Peyer's patch (tissue), 4 donors: ENCODE measurements around the gene CDIP1. TPM values are rescaled to one million over a fixed set of nuclear protein-coding genes. Genes with fewer than 3 reads are reported as not detected.

Experiments used
- DNase-seq, 3 donors: peaks; one replicate each; pipeline ENCODE4 v3.0.0-alpha.2; 2017 to 2019
- H3K27ac ChIP-seq, 4 donors: fragments of 200-600 bp; sonication (generic); one replicate each; pipeline ENCODE4 v1.5.1; 2016 to 2019
- H3K27me3 ChIP-seq, 2 donors: fragments of 200-600 bp; sonication (generic); one replicate each; pipeline ENCODE4 v1.5.1; 2019
- H3K36me3 ChIP-seq, 3 donors: fragments of 200-600 bp; sonication (generic); one replicate each; pipeline ENCODE4 v1.5.1; 2016 to 2019
- H3K4me1 ChIP-seq, 4 donors: fragments of 200-600 bp; sonication (generic); one replicate each; pipeline ENCODE4 v1.5.1; 2016 to 2019
- H3K4me3 ChIP-seq, 4 donors: fragments of 200-600 bp; sonication (generic); 1 replicate in 3 of 4; 2 replicates in 1 of 4; pipeline ENCODE4 v1.5.1; 2016 to 2019; ENCODE audit warnings: mild to moderate bottlenecking in 1 of 4
- H3K9me3 ChIP-seq, 4 donors: fragments of 200-600 bp; sonication (generic); one replicate each; pipeline ENCODE4 v1.5.1; 2016 to 2019; ENCODE audit warnings: mild to moderate bottlenecking in 1 of 4
- POLR2A ChIP-seq, 2 donors: fragments of 450-650 bp; IDR thresholded peaks; one replicate each; pipeline ENCODE4 v1.5.1; 2017; ENCODE audit warnings: antibody characterized with exemption in 2 of 2, mild to moderate bottlenecking in 2 of 2, moderate library complexity in 2 of 2
- total RNA-seq, 4 donors: library from RNA; depleted of rRNA; stranded (reverse); fragments of >200 nt; gene quantifications; one replicate each; pipeline ENCODE4 v1.1.0, GENCODE V29; 2016
- TF ChIP-seq, protein P1 (sequence below), 6 experiments: fragments of 450-650 bp in 4 of 6; fragments of 200-600 bp in 2 of 6; sonication (generic) in 1 of 6; IDR thresholded peaks; one replicate each; pipeline ENCODE4 v1.5.1; 2017 to 2019; ENCODE audit warnings: antibody characterized with exemption in 6 of 6, mild to moderate bottlenecking in 3 of 6, moderate library complexity in 1 of 6

Gene CDIP1
- total RNA-seq, 4 donors from 2014 or later: 21.5 to 45.0 (median 39.0) TPM

DNA sequence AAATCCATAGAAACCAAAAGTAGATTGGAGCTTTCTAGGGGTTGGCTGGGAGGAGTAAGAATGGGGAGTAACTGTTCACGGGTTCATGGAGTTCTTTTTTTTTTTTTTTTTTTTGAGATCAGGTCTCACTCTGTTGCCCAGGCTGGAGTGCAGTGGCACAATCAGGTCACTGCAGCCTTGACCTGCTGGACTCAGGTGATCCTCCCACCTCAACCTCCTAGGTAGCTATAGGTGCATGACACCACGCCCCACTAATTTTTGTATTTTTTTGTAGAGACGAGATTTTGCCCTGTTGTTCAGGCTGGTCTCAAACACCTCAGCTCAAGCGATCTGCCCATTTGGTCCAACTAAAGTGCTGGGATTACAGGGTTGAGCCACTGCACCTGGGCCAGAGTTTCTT is 65.7 kb downstream of the CDIP1 start:
- H3K9me3 ChIP-seq: no peaks in the 10 kb centered on the region
- peaks cover 0 to 11% (median 0%) of the 10 kb centered on the region in 3 donors for H3K36me3 ChIP-seq
- H3K4me1 ChIP-seq: peaks cover 6 to 20% (median 8%) of the 10 kb centered on the region in 4 donors
- H3K4me3 ChIP-seq: no peak overlapping the region
- no peaks in the 10 kb centered on the region for H3K27me3 ChIP-seq
- no peak overlapping the region for H3K27ac ChIP-seq
- no peak for TF ChIP-seq POLR2A (IDR thresholded peaks at IDR 0.05)
- TF ChIP-seq, protein P1, sequence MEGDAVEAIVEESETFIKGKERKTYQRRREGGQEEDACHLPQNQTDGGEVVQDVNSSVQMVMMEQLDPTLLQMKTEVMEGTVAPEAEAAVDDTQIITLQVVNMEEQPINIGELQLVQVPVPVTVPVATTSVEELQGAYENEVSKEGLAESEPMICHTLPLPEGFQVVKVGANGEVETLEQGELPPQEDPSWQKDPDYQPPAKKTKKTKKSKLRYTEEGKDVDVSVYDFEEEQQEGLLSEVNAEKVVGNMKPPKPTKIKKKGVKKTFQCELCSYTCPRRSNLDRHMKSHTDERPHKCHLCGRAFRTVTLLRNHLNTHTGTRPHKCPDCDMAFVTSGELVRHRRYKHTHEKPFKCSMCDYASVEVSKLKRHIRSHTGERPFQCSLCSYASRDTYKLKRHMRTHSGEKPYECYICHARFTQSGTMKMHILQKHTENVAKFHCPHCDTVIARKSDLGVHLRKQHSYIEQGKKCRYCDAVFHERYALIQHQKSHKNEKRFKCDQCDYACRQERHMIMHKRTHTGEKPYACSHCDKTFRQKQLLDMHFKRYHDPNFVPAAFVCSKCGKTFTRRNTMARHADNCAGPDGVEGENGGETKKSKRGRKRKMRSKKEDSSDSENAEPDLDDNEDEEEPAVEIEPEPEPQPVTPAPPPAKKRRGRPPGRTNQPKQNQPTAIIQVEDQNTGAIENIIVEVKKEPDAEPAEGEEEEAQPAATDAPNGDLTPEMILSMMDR (IDR thresholded peaks at IDR 0.05): no peak
- DNase-seq: no peak

DNA sequence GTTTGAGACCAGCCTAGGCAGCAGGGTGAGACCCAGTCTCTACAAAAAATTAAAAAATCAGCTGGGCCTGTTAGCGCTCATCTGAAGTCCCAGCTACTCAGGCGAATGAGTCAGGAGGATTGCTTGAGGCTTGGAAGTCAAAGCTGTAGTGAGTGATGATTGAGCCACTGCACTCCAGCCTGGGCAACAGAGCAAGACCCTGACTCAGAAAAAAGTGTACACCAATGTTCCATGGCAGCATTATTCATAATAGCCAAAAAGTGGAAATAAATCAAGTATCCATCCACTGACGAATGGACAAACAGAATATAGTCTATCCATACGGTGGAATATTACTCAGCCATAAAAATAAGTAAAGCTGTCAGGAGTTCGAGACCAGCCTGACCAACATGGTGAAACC is 66.7 kb downstream of the CDIP1 start:
- DNase-seq: no peak
- no peak overlapping the region for H3K27ac ChIP-seq
- peaks cover 6 to 13% (median 8%) of the 10 kb centered on the region in 4 donors for H3K4me1 ChIP-seq
- H3K27me3 ChIP-seq: no peaks in the 10 kb centered on the region
- peaks cover 0 to 16% (median 0%) of the 10 kb centered on the region in 3 donors for H3K36me3 ChIP-seq
- H3K9me3 ChIP-seq: no peaks in the 10 kb centered on the region
- TF ChIP-seq POLR2A (IDR thresholded peaks at IDR 0.05): no peak
- TF ChIP-seq, protein P1 (IDR thresholded peaks at IDR 0.05): no peak
- H3K4me3 ChIP-seq: no peak overlapping the region

- no peaks in the 10 kb centered on the region for H3K27me3 ChIP-seq
- H3K4me3 ChIP-seq: no peak overlapping the region
- no peak overlapping the region for H3K27ac ChIP-seq
- peaks cover 0 to 3% (median 0%) of the 10 kb centered on the region in 4 donors for H3K4me1 ChIP-seq
- H3K36me3 ChIP-seq: peaks cover 0 to 38% (median 0%) of the 10 kb centered on the region in 3 donors
- H3K9me3 ChIP-seq: no peaks in the 10 kb centered on the region
- no peak for DNase-seq
- no peak for TF ChIP-seq POLR2A (IDR thresholded peaks at IDR 0.05)
- TF ChIP-seq, protein P1 (IDR thresholded peaks at IDR 0.05): no peak
Measured at GRCh38 chr16:4468972-4469371, 69.6 kb downstream of the CDIP1 start.

- H3K9me3 ChIP-seq: no peaks in the 10 kb centered on the region
- H3K27me3 ChIP-seq: no peaks in the 10 kb centered on the region
- no peak overlapping the region for H3K27ac ChIP-seq
- DNase-seq: no peak
- no peak overlapping the region for H3K4me3 ChIP-seq
- H3K36me3 ChIP-seq: peaks cover 0 to 48% (median 0%) of the 10 kb centered on the region in 3 donors
- TF ChIP-seq, protein P1 (IDR thresholded peaks at IDR 0.05): no peak
- no peak for TF ChIP-seq POLR2A (IDR thresholded peaks at IDR 0.05)
- H3K4me1 ChIP-seq: no peaks in the 10 kb centered on the region
Measured at GRCh38 chr16:4467916-4468315, 70.7 kb downstream of the CDIP1 start.

DNA sequence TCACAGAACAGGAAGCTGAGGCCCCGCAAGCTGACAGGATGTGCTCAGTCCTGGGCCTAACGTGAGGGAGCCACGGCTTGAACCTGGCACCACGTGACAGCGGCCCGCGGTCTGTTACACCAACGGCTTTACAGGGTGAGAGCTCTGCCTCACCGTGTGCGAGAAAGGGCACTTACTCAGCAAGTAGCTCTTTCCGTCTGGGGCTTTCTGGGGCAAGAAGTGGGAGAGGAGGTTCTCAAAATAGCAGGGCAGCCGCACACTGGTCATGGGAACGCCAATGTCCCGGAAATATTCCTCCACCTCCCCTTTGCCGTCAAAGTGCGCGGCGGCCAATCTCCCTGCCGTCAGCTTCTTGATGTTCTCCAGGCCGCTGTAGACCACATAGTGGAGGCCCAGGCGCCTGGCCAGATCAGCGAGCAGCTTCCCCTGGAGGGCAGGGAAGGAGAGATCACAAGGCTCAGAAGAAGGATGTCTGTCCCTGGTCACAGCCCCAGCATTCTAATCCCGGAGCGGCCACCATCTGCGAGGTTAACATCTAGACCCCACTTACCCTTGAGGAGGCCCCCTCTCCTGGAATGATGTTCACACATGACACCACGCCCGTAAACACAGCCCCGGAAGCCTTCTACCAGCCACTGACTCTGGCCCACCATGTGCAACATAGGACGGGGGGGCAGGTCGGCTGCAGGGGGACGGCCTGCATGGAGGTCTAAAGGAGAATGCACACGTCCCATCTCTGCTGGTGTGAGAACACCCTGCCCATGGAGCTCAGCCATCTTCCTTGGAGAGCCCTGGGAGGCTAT is 72.4 kb downstream of the CDIP1 start:
- Histone ChIP-seq H3K27ac (peak overlapping the region; percentile 17 to 45 (median 30)), H3K36me3 (peaks cover 0 to 48% (median 0%) of the 10 kb centered on the region in 3 donors), H3K9me3 (no peaks in the 10 kb centered on the region), H3K27me3 (no peaks in the 10 kb centered on the region), H3K4me3 (no peak overlapping the region), H3K4me1 (no peaks in the 10 kb centered on the region)
- TF ChIP-seq, protein P1 (IDR thresholded peaks at IDR 0.05): no peak
- TF ChIP-seq POLR2A (IDR thresholded peaks at IDR 0.05): no peak
- peak in 2 of 3 donors; percentile 53 to 75 for DNase-seq
